Suppressor macrophage (primary cell): Measurements from ENCODE around the gene MRPL51.

Source experiments
- DNase-seq, 4 experiments: peaks; one replicate each; pipeline ENCODE4 v3.0.0-alpha.2; 2020 to 2022
- total RNA-seq, 17 experiments: gene quantifications; one replicate each; lab custom pipeline; 2026; ENCODE audit warnings: mixed read lengths in 6 of 17, inconsistent platforms in 3 of 17; lab: John Stamatoyannopoulos, UW

The MRPL51 gene
- total RNA-seq = 20.8 to 75.9 (median 35.4) reads per million in 17 experiments

DNA sequence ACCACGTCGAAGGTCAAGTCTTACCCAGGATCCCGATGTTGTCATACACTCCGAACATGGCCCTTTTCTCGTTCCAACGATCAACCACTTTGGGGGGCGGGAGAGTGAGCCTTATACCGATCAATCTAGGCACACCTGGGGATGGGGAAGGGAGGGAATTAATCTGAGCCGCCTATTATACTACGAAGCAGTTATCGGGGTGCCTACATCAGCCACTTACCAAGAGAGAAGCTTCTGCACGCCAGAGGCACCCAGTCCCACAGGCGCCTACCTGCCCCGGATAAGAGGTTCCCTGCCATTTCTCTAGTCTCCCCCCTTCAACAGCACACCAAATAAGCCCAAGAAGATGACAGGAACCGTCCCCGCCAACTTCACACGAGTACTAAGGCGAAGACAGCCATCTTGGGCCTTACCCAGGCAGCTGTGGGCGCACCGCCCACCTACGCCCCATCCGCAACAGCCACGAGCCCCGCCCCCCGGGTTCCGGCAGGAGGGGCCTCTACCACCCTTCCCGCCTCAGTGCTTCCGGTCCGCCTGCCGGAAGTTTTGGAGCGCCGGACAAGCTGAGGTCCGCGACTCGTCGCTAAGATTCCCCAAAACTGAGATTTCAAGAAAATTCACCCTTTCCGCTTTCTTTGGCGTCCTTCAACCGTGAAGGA, at the start of gene MRPL51:
Gene MRPL51, minus strand, starts transcription at position 425 of the 659 bp plus-strand sequence. Its CDS starts 126 bp downstream, at position 299.
- DNase-seq = peak; percentile 97 to 99 (median 98)

DNA sequence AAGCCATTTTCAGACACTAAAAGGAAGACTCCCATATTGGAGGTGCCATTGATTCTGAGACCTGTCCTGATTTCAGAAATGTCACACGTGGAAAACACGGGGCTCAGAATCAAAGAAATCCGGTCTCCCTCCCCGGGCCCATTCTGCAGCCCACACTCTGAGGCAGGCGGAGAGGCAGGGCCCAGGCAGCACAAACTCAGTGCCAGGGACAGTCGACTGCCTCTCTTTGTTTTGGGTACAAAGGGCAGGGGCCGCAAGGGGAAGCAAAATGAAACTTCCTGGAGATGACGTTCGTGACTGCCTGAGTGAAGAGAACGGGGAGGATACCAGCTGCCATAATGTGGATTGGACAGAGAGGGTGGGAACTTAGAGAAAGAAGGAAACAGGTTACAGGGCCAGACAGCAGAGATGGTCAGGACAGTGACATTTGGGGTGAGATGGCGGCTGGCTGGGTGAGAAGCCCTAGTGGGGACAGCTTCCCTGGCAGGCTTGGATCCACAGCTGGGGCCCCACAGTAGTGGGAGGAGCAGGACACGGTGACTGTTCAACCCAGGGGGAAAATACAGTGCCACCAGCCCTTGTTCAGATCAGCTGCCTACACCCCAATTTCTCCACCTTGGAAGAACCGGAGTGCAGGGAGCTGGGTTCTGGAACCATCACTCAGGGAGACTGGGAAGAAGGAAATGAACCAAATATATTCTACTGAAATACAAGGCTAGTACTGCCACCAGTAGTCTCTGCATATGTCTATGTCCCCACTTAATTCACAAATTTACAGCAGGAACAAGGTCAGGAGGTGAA, 49.3 kb upstream of the MRPL51 start:
- peak; percentile 11 to 51 (median 32) for DNase-seq

DNA sequence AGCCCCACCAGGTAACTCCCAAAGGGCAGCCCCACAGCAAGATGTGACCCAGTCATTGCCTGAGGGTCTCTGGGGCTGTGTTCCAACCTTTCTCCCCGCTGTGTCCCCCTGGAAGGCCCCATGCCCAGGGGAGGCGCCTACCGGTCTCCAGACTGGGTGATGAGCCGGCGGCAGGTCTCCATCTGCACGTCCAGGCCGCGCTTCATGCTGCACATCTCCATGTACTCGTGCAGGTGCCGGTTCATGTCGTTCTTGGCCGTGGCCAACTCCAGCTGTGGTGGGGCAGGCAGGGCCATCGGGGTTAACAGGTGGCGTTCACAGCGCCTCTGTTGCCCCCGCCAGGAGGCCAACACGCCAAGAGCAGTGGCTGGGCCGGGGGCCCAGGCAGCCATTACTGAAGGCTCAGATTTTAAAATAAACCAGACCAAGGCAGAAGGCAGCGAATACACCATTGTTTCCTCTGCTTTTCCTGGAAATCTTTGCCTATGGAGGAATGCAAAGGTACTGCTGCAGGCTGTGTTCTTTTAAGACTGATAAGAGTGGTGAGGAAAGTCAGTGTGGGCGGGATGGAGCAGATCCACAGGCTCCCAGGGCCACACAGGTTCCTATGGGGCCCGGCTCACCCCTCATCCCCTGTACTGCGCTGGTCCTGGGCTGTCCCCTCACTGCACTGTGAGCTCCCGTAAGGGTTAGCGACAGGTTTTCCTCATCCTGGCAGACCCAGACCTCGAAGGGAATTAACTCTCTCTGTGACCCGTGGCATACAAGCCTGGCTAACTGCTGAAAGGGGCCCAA, 48.5 kb upstream of the MRPL51 start:
- no peak for DNase-seq

DNA sequence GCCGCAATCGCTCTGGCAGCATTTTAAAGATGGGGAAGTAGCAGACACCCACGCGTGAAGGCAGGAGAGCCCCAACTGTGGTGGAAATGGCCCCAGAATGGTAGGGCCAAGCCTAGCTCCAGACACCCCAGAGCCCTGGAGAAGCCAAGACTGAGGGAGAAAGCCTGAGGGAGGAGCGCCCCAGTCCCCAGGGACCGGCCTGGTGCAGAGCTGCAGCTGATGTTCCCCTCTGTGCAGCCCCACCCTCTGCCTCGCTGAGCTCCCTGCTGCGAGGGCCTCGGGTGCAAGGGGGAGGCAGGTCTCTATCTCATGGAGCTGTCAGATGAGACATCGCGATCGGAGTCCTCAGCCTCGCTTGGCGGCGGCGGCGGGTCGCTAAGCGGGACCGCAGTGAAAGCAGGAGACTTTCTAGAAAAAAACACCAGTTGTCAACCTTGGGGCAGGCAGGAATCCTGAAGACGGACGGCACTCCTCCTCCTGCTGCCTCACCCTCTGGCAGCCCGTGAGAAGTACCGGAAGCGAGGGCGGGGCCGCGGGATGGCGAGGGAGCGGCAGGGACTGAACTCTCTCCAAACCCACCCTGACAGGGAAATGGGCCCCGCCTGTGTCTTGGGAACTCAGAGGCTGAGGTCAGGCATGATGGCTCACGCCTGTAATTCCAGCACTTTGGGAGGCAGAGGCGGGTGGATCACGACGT, 47.3 kb upstream of the MRPL51 start:
- DNase-seq = peak; percentile 81 to 89 (median 86)

DNA sequence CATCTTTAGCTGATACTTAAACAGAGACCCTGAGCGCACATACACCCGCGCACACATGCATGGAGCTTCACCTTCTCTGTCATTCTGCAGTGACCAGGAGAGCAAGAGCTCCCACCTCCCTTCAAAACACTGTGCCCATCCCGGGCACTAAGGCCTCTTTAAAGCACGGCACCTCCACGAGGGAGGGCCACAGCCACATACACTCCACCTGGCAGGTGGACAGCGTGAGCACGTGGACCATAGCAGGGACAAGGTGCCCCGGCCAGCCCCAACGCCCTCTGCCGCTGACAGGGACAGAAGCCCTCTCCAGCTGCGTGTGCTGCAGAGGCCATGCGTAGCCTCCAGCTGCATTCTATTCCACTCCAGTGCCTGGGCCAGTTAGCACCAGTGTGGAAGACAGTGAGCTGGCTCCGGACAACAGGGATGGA, 46.7 kb upstream of the MRPL51 start:
- no peak for DNase-seq

DNA sequence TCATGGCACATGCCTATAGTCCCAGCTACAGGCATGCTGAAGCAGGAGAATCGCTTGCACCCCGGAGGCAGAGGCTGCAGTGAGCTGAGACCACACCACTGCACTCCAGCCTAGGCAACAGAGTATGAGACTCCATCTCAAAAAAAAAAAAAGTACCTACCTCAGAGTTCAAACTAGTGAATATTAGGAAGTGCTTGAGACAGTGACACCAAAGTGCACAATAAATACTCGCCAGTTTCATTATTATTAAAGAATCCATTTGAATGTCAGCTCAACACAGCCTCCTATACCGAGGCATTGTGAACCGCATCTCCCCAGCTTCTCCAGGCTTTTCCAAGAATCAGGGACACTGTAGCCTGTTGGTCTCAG, 46.2 kb upstream of the MRPL51 start:
- DNase-seq = no peak

DNA sequence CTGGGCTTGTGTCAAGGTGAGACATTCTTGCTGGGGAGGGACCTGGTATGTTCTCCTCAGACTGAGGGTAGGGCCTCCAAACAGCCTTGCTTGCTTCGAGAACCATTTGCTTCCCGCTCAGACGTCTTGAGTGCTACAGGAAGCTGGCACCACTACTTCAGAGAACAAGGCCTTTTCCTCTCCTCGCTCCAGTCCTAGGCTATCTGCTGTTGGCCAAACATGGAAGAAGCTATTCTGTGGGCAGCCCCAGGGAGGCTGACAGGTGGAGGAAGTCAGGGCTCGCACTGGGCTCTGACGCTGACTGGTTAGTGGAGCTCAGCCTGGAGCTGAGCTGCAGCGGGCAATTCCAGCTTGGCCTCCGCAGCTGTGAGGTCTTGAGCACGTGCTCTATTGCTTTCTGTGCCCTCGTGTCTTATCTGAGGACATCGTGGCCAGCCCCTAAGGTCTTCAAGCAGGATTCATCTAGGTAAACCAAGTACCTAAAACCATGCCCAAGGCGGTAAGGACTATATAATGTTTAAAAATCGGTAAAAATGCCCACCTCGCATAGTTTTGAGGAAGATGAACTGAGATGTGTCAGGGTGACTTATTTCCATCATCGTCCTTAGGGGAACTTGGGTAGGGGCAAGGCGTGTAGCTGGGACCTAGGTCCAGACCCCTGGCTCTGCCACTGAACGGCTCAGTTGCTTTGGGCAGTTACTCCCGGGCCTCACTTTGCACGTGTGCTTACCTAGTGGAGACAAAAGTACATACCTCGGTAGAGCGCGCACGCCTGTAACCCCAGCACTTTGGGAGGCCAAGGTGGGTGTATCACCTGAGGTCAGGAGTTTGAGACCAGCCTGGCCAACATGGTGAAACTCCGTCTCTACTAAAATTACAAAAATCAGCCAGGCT, 45.6 kb upstream of the MRPL51 start:
- DNase-seq = peak; percentile 13 to 36 (median 28)

DNA sequence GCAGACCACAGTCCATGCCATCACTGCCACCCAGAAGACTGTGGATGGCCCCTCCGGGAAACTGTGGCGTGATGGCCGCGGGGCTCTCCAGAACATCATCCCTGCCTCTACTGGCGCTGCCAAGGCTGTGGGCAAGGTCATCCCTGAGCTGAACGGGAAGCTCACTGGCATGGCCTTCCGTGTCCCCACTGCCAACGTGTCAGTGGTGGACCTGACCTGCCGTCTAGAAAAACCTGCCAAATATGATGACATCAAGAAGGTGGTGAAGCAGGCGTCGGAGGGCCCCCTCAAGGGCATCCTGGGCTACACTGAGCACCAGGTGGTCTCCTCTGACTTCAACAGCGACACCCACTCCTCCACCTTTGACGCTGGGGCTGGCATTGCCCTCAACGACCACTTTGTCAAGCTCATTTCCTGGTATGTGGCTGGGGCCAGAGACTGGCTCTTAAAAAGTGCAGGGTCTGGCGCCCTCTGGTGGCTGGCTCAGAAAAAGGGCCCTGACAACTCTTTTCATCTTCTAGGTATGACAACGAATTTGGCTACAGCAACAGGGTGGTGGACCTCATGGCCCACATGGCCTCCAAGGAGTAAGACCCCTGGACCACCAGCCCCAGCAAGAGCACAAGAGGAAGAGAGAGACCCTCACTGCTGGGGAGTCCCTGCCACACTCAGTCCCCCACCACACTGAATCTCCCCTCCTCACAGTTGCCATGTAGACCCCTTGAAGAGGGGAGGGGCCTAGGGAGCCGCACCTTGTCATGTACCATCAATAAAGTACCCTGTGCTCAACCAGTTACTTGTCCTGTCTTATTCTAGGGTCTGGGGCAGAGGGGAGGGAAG, 44.7 kb upstream of the MRPL51 start:
- DNase-seq = peak; percentile 86 to 93 (median 88)

DNA sequence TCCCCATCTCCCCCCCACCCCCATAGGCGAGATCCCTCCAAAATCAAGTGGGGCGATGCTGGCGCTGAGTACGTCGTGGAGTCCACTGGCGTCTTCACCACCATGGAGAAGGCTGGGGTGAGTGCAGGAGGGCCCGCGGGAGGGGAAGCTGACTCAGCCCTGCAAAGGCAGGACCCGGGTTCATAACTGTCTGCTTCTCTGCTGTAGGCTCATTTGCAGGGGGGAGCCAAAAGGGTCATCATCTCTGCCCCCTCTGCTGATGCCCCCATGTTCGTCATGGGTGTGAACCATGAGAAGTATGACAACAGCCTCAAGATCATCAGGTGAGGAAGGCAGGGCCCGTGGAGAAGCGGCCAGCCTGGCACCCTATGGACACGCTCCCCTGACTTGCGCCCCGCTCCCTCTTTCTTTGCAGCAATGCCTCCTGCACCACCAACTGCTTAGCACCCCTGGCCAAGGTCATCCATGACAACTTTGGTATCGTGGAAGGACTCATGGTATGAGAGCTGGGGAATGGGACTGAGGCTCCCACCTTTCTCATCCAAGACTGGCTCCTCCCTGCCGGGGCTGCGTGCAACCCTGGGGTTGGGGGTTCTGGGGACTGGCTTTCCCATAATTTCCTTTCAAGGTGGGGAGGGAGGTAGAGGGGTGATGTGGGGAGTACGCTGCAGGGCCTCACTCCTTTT, 44.0 kb upstream of the MRPL51 start:
- DNase-seq = peak in 2 of 4 experiments; percentile 11 to 16

DNA sequence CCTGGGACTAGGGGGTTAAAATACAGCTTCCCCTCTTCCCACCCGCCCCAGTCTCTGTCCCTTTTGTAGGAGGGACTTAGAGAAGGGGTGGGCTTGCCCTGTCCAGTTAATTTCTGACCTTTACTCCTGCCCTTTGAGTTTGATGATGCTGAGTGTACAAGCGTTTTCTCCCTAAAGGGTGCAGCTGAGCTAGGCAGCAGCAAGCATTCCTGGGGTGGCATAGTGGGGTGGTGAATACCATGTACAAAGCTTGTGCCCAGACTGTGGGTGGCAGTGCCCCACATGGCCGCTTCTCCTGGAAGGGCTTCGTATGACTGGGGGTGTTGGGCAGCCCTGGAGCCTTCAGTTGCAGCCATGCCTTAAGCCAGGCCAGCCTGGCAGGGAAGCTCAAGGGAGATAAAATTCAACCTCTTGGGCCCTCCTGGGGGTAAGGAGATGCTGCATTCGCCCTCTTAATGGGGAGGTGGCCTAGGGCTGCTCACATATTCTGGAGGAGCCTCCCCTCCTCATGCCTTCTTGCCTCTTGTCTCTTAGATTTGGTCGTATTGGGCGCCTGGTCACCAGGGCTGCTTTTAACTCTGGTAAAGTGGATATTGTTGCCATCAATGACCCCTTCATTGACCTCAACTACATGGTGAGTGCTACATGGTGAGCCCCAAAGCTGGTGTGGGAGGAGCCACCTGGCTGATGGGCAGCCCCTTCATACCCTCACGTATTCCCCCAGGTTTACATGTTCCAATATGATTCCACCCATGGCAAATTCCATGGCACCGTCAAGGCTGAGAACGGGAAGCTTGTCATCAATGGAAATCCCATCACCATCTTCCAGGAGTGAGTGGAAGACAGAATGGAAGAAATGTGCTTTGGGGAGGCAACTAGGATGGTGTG, 43.1 kb upstream of the MRPL51 start:
- DNase-seq = peak; percentile 11 to 28 (median 22)

DNA sequence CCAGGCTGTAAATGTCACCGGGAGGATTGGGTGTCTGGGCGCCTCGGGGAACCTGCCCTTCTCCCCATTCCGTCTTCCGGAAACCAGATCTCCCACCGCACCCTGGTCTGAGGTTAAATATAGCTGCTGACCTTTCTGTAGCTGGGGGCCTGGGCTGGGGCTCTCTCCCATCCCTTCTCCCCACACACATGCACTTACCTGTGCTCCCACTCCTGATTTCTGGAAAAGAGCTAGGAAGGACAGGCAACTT, 42.6 kb upstream of the MRPL51 start:
- no peak for DNase-seq

DNA sequence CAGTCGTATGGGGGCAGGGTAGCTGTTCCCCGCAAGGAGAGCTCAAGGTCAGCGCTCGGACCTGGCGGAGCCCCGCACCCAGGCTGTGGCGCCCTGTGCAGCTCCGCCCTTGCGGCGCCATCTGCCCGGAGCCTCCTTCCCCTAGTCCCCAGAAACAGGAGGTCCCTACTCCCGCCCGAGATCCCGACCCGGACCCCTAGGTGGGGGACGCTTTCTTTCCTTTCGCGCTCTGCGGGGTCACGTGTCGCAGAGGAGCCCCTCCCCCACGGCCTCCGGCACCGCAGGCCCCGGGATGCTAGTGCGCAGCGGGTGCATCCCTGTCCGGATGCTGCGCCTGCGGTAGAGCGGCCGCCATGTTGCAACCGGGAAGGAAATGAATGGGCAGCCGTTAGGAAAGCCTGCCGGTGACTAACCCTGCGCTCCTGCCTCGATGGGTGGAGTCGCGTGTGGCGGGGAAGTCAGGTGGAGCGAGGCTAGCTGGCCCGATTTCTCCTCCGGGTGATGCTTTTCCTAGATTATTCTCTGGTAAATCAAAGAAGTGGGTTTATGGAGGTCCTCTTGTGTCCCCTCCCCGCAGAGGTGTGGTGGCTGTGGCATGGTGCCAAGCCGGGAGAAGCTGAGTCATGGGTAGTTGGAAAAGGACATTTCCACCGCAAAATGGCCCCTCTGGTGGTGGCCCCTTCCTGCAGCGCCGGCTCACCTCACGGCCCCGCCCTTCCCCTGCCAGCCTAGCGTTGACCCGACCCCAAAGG, 42.1 kb upstream of the MRPL51 start:
- peak; percentile 80 to 90 (median 89) for DNase-seq

DNA sequence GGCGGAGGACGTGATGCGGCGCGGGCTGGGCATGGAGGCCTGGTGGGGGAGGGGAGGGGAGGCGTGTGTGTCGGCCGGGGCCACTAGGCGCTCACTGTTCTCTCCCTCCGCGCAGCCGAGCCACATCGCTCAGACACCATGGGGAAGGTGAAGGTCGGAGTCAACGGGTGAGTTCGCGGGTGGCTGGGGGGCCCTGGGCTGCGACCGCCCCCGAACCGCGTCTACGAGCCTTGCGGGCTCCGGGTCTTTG, 41.6 kb upstream of the MRPL51 start:
- DNase-seq = no peak

DNA sequence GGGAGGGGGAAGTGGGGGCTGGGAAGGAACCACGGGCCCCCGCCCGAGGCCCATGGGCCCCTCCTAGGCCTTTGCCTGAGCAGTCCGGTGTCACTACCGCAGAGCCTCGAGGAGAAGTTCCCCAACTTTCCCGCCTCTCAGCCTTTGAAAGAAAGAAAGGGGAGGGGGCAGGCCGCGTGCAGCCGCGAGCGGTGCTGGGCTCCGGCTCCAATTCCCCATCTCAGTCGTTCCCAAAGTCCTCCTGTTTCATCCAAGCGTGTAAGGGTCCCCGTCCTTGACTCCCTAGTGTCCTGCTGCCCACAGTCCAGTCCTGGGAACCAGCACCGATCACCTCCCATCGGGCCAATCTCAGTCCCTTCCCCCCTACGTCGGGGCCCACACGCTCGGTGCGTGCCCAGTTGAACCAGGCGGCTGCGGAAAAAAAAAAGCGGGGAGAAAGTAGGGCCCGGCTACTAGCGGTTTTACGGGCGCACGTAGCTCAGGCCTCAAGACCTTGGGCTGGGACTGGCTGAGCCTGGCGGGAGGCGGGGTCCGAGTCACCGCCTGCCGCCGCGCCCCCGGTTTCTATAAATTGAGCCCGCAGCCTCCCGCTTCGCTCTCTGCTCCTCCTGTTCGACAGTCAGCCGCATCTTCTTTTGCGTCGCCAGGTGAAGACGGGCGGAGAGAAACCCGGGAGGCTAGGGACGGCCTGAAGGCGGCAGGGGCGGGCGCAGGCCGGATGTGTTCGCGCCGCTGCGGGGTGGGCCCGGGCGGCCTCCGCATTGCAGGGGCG, 41.0 kb upstream of the MRPL51 start, which contains the start of gene GAPDH:
Gene GAPDH, plus strand, starts transcription at position 595 of the 772 bp plus-strand sequence. CDS start 316 bp downstream, outside the sequence.
- DNase-seq = peak; percentile 97 to 98 (median 98)

DNA sequence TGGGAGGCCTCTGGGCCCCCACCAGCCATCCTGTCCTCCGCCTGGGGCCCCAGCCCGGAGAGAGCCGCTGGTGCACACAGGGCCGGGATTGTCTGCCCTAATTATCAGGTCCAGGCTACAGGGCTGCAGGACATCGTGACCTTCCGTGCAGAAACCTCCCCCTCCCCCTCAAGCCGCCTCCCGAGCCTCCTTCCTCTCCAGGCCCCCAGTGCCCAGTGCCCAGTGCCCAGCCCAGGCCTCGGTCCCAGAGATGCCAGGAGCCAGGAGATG, 40.5 kb upstream of the MRPL51 start:
- DNase-seq = no peak

DNA sequence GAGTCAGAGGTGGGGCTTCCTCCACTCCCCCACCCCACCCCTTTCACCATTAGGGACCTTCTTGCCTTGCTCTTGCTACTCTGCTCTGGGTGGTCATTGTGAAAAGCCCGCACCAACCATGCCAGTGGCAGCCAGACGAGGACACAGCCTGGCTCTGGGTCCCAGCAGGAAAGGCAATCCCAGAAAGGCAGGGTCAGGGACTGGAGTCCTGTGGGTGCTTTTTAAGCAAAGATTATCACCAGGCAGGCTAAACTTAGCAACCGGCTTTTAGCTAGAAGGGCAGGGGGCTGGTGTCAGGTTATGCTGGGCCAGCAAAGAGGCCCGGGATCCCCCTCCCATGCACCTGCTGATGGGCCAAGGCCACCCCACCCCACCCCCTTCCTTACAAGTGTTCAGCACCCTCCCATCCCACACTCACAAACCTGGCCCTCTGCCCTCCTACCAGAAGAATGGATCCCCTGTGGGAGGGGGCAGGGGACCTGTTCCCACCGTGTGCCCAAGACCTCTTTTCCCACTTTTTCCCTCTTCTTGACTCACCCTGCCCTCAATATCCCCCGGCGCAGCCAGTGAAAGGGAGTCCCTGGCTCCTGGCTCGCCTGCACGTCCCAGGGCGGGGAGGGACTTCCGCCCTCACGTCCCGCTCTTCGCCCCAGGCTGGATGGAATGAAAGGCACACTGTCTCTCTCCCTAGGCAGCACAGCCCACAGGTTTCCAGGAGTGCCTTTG, 40.0 kb upstream of the MRPL51 start:
- DNase-seq = peak; percentile 55 to 81 (median 68)
